ENCODE data around the gene EVI2A.
A peak's percentile ranks its signal among the peaks of the same experiment; 100 is the strongest.

EVI2A gene

GRCh38 chr17:31320241-31320640 is 1.2 kb downstream of the EVI2A start:
- no peak overlapping the region for H4K91ac ChIP-seq (ENCODE audit: low read length)
- H3K79me1 ChIP-seq (replicated peaks; ENCODE audit: low read length, poor library complexity, severe bottlenecking) = peaks cover 15% of the 10 kb centered on the region
- H3K23ac ChIP-seq (ENCODE audit: low read length in 2 of 2) = no peak overlapping the region
- no peak overlapping the region for H2BK15ac ChIP-seq (ENCODE audit: low read depth, poor library complexity, severe bottlenecking)
- H3K36me3 ChIP-seq (ENCODE audit: control insufficient read depth in 1 of 2, insufficient read depth in 2 of 2, low read depth in 1 of 2, low read length in 2 of 2) = peaks cover 0 to 5% of the 10 kb centered on the region in 2 experiments
- no peak overlapping the region for H3K14ac ChIP-seq (ENCODE audit: low read length in 2 of 2)
- peaks cover 4% of the 10 kb centered on the region for H3K4me1 ChIP-seq (ENCODE audit: control insufficient read depth, insufficient read depth, low read depth, low read length)
- WGBS = no CpG with 5 or more reads among the region's 2 CpGs
- H2AFZ ChIP-seq (ENCODE audit: low read depth, low read length) = no peak overlapping the region
- H2BK12ac ChIP-seq (ENCODE audit: low read length in 2 of 2) = no peak overlapping the region
- H3K9me3 ChIP-seq (ENCODE audit: control insufficient read depth, low read length) = no peaks in the 10 kb centered on the region
- H3K27me3 ChIP-seq (ENCODE audit: control insufficient read depth in 1 of 2, insufficient read depth in 1 of 2, low read length in 2 of 2) = no peaks in the 10 kb centered on the region
- no peak overlapping the region for H2BK120ac ChIP-seq (ENCODE audit: low read depth, low read length)
- no peak for DNase-seq
- no peak overlapping the region for H2BK5ac ChIP-seq (ENCODE audit: low read depth, low read length, poor library complexity, severe bottlenecking)
- no peak overlapping the region for H3K4me2 ChIP-seq (ENCODE audit: low read length, poor library complexity, severe bottlenecking)
- H3K4me3 ChIP-seq (ENCODE audit: insufficient read depth in 1 of 2, low read depth in 1 of 2, low read length in 2 of 2) = peak overlapping the region in 1 of 2 experiments; percentile 43
- H3K9ac ChIP-seq (ENCODE audit: low read length) = peak overlapping the region; percentile 79
- H2AK5ac ChIP-seq (ENCODE audit: low read length, severe bottlenecking) = no peak overlapping the region
- no peak overlapping the region for H3K18ac ChIP-seq (ENCODE audit: low read depth in 1 of 2, low read length in 2 of 2)
- H4K8ac ChIP-seq (ENCODE audit: low read length) = no peak overlapping the region
- H3K4ac ChIP-seq (ENCODE audit: low read depth in 1 of 2, low read length in 2 of 2) = no peak overlapping the region
- no peak overlapping the region for H3K27ac ChIP-seq (ENCODE audit: low read length, poor library complexity, severe bottlenecking)

- Histone ChIP-seq H3K4me2 (ENCODE audit: low read length, poor library complexity, severe bottlenecking) (no peak overlapping the region), H3K4me3 (ENCODE audit: insufficient read depth in 1 of 2, low read depth in 1 of 2, low read length in 2 of 2) (peak overlapping the region in 1 of 2 experiments; percentile 52), H4K8ac (ENCODE audit: low read length) (no peak overlapping the region), H2BK15ac (ENCODE audit: low read depth, poor library complexity, severe bottlenecking) (no peak overlapping the region), H2BK120ac (ENCODE audit: low read depth, low read length) (no peak overlapping the region), H2BK5ac (ENCODE audit: low read depth, low read length, poor library complexity, severe bottlenecking) (no peak overlapping the region), H3K23ac (ENCODE audit: low read length in 2 of 2) (no peak overlapping the region), H4K91ac (ENCODE audit: low read length) (no peak overlapping the region), H3K4me1 (ENCODE audit: control insufficient read depth, insufficient read depth, low read depth, low read length) (peaks cover 4% of the 10 kb centered on the region), H2AK5ac (ENCODE audit: low read length, severe bottlenecking) (no peak overlapping the region), H3K9ac (ENCODE audit: low read length) (peak overlapping the region; percentile 84), H3K4ac (ENCODE audit: low read depth in 1 of 2, low read length in 2 of 2) (no peak overlapping the region), H3K79me1 (replicated peaks; ENCODE audit: low read length, poor library complexity, severe bottlenecking) (peaks cover 14% of the 10 kb centered on the region), H3K14ac (ENCODE audit: low read length in 2 of 2) (no peak overlapping the region), H3K18ac (ENCODE audit: low read depth in 1 of 2, low read length in 2 of 2) (no peak overlapping the region), H2AFZ (ENCODE audit: low read depth, low read length) (no peak overlapping the region), H3K27ac (ENCODE audit: low read length, poor library complexity, severe bottlenecking) (no peak overlapping the region), H3K36me3 (ENCODE audit: control insufficient read depth in 1 of 2, insufficient read depth in 2 of 2, low read depth in 1 of 2, low read length in 2 of 2) (peaks cover 0 to 5% of the 10 kb centered on the region in 2 experiments), H3K9me3 (ENCODE audit: control insufficient read depth, low read length) (no peaks in the 10 kb centered on the region), H3K27me3 (ENCODE audit: control insufficient read depth in 1 of 2, insufficient read depth in 1 of 2, low read length in 2 of 2) (no peaks in the 10 kb centered on the region), H2BK12ac (ENCODE audit: low read length in 2 of 2) (no peak overlapping the region)
- WGBS = 100% methylated on average over 2 of the region's 5 CpGs
- no peak for DNase-seq
Observed at GRCh38 chr17:31318851-31319661, 2.4 kb downstream of the EVI2A start.

DNA sequence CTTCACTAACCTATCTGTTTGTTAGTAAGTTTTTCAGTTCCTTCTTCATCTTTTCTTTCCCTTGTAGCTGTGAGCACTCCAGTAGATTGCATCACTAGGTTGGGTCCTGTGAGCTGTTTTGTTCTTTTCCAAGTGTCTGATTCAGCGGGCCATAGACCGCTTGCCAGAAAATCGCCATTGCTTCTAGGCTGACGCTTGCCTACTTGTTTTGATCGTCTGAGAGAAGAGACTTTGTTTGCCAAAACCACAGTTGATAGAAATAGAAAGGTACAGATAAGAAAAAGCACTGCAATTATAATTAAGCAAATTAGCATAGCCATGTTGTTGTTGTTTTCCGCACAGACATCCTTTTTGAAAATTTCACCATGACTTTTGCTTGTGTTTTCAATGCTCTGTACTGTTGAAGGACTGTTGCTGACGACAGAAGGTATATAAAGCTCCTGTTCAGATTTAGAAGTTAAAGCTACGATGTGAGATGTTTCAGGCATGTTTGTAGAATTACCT is 3.1 kb downstream of the EVI2A start:
- no peak overlapping the region for H2AFZ ChIP-seq (ENCODE audit: low read depth, low read length)
- no peak overlapping the region for H3K18ac ChIP-seq (ENCODE audit: low read depth in 1 of 2, low read length in 2 of 2)
- no peak overlapping the region for H2BK12ac ChIP-seq (ENCODE audit: low read length in 2 of 2)
- peaks cover 4% of the 10 kb centered on the region for H3K4me1 ChIP-seq (ENCODE audit: control insufficient read depth, insufficient read depth, low read depth, low read length)
- H3K36me3 ChIP-seq (ENCODE audit: control insufficient read depth in 1 of 2, insufficient read depth in 2 of 2, low read depth in 1 of 2, low read length in 2 of 2) = peaks cover 0 to 5% of the 10 kb centered on the region in 2 experiments
- no peak overlapping the region for H2BK5ac ChIP-seq (ENCODE audit: low read depth, low read length, poor library complexity, severe bottlenecking)
- peak; percentile 52 for DNase-seq
- no peak overlapping the region for H4K91ac ChIP-seq (ENCODE audit: low read length)
- H3K9me3 ChIP-seq (ENCODE audit: control insufficient read depth, low read length) = no peaks in the 10 kb centered on the region
- H4K8ac ChIP-seq (ENCODE audit: low read length) = no peak overlapping the region
- peaks cover 12% of the 10 kb centered on the region for H3K79me1 ChIP-seq (replicated peaks; ENCODE audit: low read length, poor library complexity, severe bottlenecking)
- no peaks in the 10 kb centered on the region for H3K27me3 ChIP-seq (ENCODE audit: control insufficient read depth in 1 of 2, insufficient read depth in 1 of 2, low read length in 2 of 2)
- H3K23ac ChIP-seq (ENCODE audit: low read length in 2 of 2) = no peak overlapping the region
- no peak overlapping the region for H3K14ac ChIP-seq (ENCODE audit: low read length in 2 of 2)
- H2BK15ac ChIP-seq (ENCODE audit: low read depth, poor library complexity, severe bottlenecking) = no peak overlapping the region
- no peak overlapping the region for H3K4ac ChIP-seq (ENCODE audit: low read depth in 1 of 2, low read length in 2 of 2)
- H3K27ac ChIP-seq (ENCODE audit: low read length, poor library complexity, severe bottlenecking) = no peak overlapping the region
- H3K4me2 ChIP-seq (ENCODE audit: low read length, poor library complexity, severe bottlenecking) = no peak overlapping the region
- H3K4me3 ChIP-seq (ENCODE audit: insufficient read depth in 1 of 2, low read depth in 1 of 2, low read length in 2 of 2) = peak overlapping the region in 1 of 2 experiments; percentile 52
- peak overlapping the region; percentile 84 for H3K9ac ChIP-seq (ENCODE audit: low read length)
- no peak overlapping the region for H2AK5ac ChIP-seq (ENCODE audit: low read length, severe bottlenecking)
- WGBS = 97% methylated on average over 8 of the region's 8 CpGs
- H2BK120ac ChIP-seq (ENCODE audit: low read depth, low read length) = no peak overlapping the region

DNA sequence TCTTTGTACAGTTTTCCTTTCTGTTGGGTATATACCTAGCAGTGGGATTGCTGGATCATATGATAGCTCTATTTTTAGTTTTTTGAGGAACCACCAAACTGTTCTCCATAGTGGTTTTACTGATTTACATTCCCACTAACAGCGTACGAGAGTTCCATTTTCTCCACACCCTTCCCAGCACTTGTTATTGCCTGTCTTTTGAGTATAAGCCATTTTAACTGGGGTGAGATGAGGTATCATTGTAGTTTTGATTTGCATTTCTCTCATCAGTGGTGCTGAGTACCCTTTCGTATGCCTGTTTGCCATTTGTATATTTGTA is 6.7 kb downstream of the EVI2A start:
- no CpG with 5 or more reads among the region's 3 CpGs for WGBS

More for the DNA sequence above, 6.7 kb downstream of the EVI2A start:
- Histone ChIP-seq H3K27ac (ENCODE audit: low read length, poor library complexity, severe bottlenecking) (no peak overlapping the region), H3K9me3 (ENCODE audit: control insufficient read depth, low read length) (no peaks in the 10 kb centered on the region), H4K8ac (ENCODE audit: low read length) (no peak overlapping the region), H2AK5ac (ENCODE audit: low read length, severe bottlenecking) (no peak overlapping the region), H2BK15ac (ENCODE audit: low read depth, poor library complexity, severe bottlenecking) (no peak overlapping the region), H3K4me2 (ENCODE audit: low read length, poor library complexity, severe bottlenecking) (no peak overlapping the region), H4K91ac (ENCODE audit: low read length) (no peak overlapping the region), H2BK120ac (ENCODE audit: low read depth, low read length) (no peak overlapping the region), H3K9ac (ENCODE audit: low read length) (no peak overlapping the region), H3K36me3 (ENCODE audit: control insufficient read depth in 1 of 2, insufficient read depth in 2 of 2, low read depth in 1 of 2, low read length in 2 of 2) (peaks cover 0 to 15% of the 10 kb centered on the region in 2 experiments), H2BK5ac (ENCODE audit: low read depth, low read length, poor library complexity, severe bottlenecking) (no peak overlapping the region), H3K4ac (ENCODE audit: low read depth in 1 of 2, low read length in 2 of 2) (no peak overlapping the region), H2AFZ (ENCODE audit: low read depth, low read length) (no peak overlapping the region), H3K4me1 (ENCODE audit: control insufficient read depth, insufficient read depth, low read depth, low read length) (peaks cover 3% of the 10 kb centered on the region), H3K79me1 (replicated peaks; ENCODE audit: low read length, poor library complexity, severe bottlenecking) (peaks cover 6% of the 10 kb centered on the region), H2BK12ac (ENCODE audit: low read length in 2 of 2) (no peak overlapping the region), H3K23ac (ENCODE audit: low read length in 2 of 2) (no peak overlapping the region), H3K4me3 (ENCODE audit: insufficient read depth in 1 of 2, low read depth in 1 of 2, low read length in 2 of 2) (no peak overlapping the region), H3K18ac (ENCODE audit: low read depth in 1 of 2, low read length in 2 of 2) (no peak overlapping the region), H3K14ac (ENCODE audit: low read length in 2 of 2) (no peak overlapping the region), H3K27me3 (ENCODE audit: control insufficient read depth in 1 of 2, insufficient read depth in 1 of 2, low read length in 2 of 2) (no peaks in the 10 kb centered on the region)
- no peak for DNase-seq

All from mesenchymal stem cell (in vitro differentiated cells and primary cell).